K562 (cell line): ENCODE data around the gene G6PC3. TPM values are rescaled to one million over a fixed set of nuclear protein-coding genes. Genes with fewer than 3 reads are reported as not detected.
A peak's percentile ranks its signal among the peaks of the same experiment; 100 is the strongest.

Experiments used
- ARID4B ChIP-seq: sonication (generic); formaldehyde crosslinking; IDR thresholded peaks from 2 replicates; pipeline ENCODE4 v1.8.0; 2022; ENCODE audit warnings: mild to moderate bottlenecking, missing genetic modification reagents
- CHD2 ChIP-seq: IDR thresholded peaks from 2 replicates; pipeline ENCODE4 v1.6.1; 2011; ENCODE audit warnings: low read depth, low read length
- ETV5 ChIP-seq: sonication (generic); formaldehyde crosslinking; IDR thresholded peaks from 2 replicates; pipeline ENCODE4 v1.4.0; 2020; ENCODE audit warnings: low read depth, mild to moderate bottlenecking, missing genetic modification reagents
- HDGF ChIP-seq: fragments of 450-650 bp; IDR thresholded peaks from 2 replicates; pipeline ENCODE4 v1.6.1; 2016
- PCBP2 ChIP-seq: fragments of 200-400 bp; formaldehyde crosslinking; IDR thresholded peaks from 2 replicates; pipeline ENCODE4 v1.6.1; 2018; ENCODE audit warnings: low read length, low read depth, mild to moderate bottlenecking, moderate library complexity; ENCODE audit not compliant: poor library complexity, severe bottlenecking
- PHF8 ChIP-seq: fragments of 200-600 bp; sonication (generic); IDR thresholded peaks from 2 replicates; pipeline ENCODE4 v1.6.1; 2012; ENCODE audit warnings: mixed run types, mild to moderate bottlenecking, inconsistent platforms, low read length, moderate library complexity, borderline replicate concordance
- PRDM10 ChIP-seq: fragments of 450-650 bp; IDR thresholded peaks from 2 replicates; pipeline ENCODE4 v1.6.1; 2018; ENCODE audit not compliant: partially characterized antibody
- RBM15 ChIP-seq: fragments of 200-400 bp; formaldehyde crosslinking; IDR thresholded peaks from 2 replicates; pipeline ENCODE4 v1.6.1; 2018; ENCODE audit warnings: mild to moderate bottlenecking, low read length, moderate library complexity; ENCODE audit not compliant: insufficient read depth
- SMAD1 ChIP-seq: fragments of 150-350 bp; IDR thresholded peaks from 2 replicates; pipeline ENCODE4 v1.6.1; 2014; ENCODE audit warnings: low read length, low read depth; ENCODE audit not compliant: partially characterized antibody
- SRSF3 ChIP-seq: fragments of 200-400 bp; formaldehyde crosslinking; IDR thresholded peaks from 2 replicates; pipeline ENCODE4 v1.6.1; 2016; ENCODE audit warnings: mild to moderate bottlenecking, low read length, moderate library complexity; ENCODE audit not compliant: insufficient read depth
- TEAD2 ChIP-seq: fragments of 450-650 bp; IDR thresholded peaks from 2 replicates; pipeline ENCODE4 v1.6.1; 2016; ENCODE audit warnings: missing genetic modification characterization, control low read depth, missing compliant biosample characterization
- ZNF282 ChIP-seq: sonication (generic); formaldehyde crosslinking; IDR thresholded peaks from 2 replicates; pipeline ENCODE4 v1.8.1; 2023; ENCODE audit warnings: missing genetic modification reagents
- ZNF668 ChIP-seq: fragments of 250-450 bp; sonication (Bioruptor Pico); IDR thresholded peaks from 2 replicates; pipeline ENCODE4 v1.8.0; 2022; ENCODE audit warnings: mild to moderate bottlenecking, inconsistent platforms
- polyA plus RNA-seq, 8 experiments: library from polyadenylated mRNA; depleted of rRNA in 4 of 8; stranded (reverse) in 5 of 8; unstranded in 3 of 8; fragments of >200 nt; fragmentation: Nextera tagmentation in 2 of 8; fragmentation: Illumina TruSeq in 1 of 8; extraction: Ambion mirVana in 2 of 8; extraction: Trizol in 1 of 8; gene quantifications; 2 replicates each; pipeline versions ENCODE4 v1.2.1 to v1.2.3, GENCODE V29; 2011 to 2014; ENCODE audit warnings: inconsistent platforms in 1 of 8, missing spikeins in 1 of 8
- total RNA-seq, 7 experiments: library from RNA; depleted of rRNA in 6 of 7; stranded (reverse); fragments of >200 nt in 6 of 7; fragmentation: Illumina TruSeq in 2 of 7; extraction: Trizol in 2 of 7; gene quantifications; 2 replicates each; pipeline versions ENCODE4 v1.2.1 to v1.2.3, GENCODE V29; 2011 to 2021; ENCODE audit warnings: low replicate concordance in 1 of 7
- TF ChIP-seq, protein P1 (sequence below): sonication (generic); formaldehyde crosslinking; IDR thresholded peaks from 2 replicates; pipeline ENCODE4 v1.8.0; 2022; ENCODE audit warnings: mild to moderate bottlenecking, missing genetic modification reagents
- TF ChIP-seq, protein P2 (sequence below): sonication (generic); formaldehyde crosslinking; IDR thresholded peaks from 2 replicates; pipeline ENCODE4 v1.9.0; 2022; ENCODE audit warnings: mild to moderate bottlenecking, missing genetic modification reagents

Gene G6PC3
- total and polyA plus RNA-seq, 9 of the 15 experiments (the other 6 are each of a cell fraction or from before 2014, with no cell fraction given): 10.4 to 57.8 (median 31.1) TPM

DNA sequence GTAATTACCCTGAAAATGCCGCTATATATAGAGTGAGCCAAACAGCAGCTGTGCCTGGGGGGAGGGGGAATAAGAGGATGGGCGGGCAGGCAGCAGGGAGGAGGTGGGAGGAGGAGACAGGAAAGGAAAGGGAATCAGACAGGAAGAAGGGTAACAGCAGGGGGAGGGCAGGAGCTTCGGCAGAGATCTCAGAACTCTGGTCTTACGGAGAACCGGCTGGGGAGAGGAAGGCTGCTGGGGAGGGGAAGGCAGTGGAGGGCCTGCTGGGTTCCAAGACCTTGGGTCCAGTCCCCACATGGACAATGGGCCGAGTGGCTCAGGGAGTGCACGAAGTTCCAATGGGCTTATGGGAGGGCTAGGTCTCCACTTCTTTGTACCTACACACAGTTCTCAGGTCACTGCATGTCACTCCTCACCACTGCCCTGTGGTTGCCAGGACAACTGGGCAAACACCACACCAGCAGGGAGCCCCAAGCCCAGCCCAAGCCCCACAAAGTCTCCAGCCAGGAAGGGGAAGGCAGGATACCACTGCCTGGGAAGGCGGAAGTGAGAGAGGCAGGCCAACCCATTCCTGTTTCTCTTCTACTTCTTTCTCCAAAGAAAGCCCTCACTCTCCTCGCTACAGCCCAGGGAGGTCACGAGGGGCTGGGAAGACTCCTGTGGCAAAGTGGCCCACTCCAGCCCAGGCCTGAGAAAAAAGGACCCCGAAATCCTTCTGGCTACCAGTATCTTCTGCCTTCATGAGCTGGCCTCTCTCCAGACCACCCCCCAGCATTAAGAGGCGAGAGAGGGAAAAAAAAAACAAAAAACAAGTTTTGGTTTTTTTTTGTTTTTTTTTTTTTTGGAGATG lies 25.3 kb downstream of the G6PC3 start (continued):
- TF ChIP-seq, protein P1, sequence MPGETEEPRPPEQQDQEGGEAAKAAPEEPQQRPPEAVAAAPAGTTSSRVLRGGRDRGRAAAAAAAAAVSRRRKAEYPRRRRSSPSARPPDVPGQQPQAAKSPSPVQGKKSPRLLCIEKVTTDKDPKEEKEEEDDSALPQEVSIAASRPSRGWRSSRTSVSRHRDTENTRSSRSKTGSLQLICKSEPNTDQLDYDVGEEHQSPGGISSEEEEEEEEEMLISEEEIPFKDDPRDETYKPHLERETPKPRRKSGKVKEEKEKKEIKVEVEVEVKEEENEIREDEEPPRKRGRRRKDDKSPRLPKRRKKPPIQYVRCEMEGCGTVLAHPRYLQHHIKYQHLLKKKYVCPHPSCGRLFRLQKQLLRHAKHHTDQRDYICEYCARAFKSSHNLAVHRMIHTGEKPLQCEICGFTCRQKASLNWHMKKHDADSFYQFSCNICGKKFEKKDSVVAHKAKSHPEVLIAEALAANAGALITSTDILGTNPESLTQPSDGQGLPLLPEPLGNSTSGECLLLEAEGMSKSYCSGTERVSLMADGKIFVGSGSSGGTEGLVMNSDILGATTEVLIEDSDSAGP: no peak
- TF ChIP-seq PRDM10 (peak; percentile 89), RBM15 (no peak), PHF8 (peak; percentile 69; the same call in 1 of the 2 replicates), PCBP2 (no peak), ZNF282 (CRISPR knock-in tag) (no peak), ZNF668 (CRISPR knock-in tag) (no peak), ARID4B (CRISPR knock-in tag) (peak; percentile 58; the same call in 1 of the 2 replicates), SRSF3 (no peak), TEAD2 (tag) (no peak), ETV5 (CRISPR knock-in tag) (peak; percentile 61; the same call in 1 of the 2 replicates), SMAD1 (no peak), CHD2 (peak; percentile 15; the same call in 1 of the 2 replicates), HDGF (no peak)
- TF ChIP-seq, protein P2, sequence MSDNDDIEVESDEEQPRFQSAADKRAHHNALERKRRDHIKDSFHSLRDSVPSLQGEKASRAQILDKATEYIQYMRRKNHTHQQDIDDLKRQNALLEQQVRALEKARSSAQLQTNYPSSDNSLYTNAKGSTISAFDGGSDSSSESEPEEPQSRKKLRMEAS (CRISPR knock-in tag): peak; percentile 57
